Glutamatergic neuron (in vitro differentiated cells): ENCODE measurements around the gene RAPGEF1. TPM values are rescaled to one million over a fixed set of nuclear protein-coding genes. Genes with fewer than 3 reads are reported as not detected.

Experiments
- DNase-seq: peaks from one replicate; pipeline ENCODE4 v3.0.0; 2022
- H3K27ac Mint-ChIP-seq: one replicate; pipeline ENCODE4 v1.8.0; 2020; ENCODE audit warnings: mild to moderate bottlenecking, mixed read lengths, inconsistent platforms; ENCODE audit not compliant: unreplicated experiment
- H3K27me3 Mint-ChIP-seq: one replicate; pipeline ENCODE4 v1.8.0; 2020; ENCODE audit warnings: mild to moderate bottlenecking, moderate library complexity, mixed read lengths, inconsistent platforms; ENCODE audit not compliant: unreplicated experiment
- H3K36me3 Mint-ChIP-seq: one replicate; pipeline ENCODE4 v1.8.0; 2020; ENCODE audit warnings: mild to moderate bottlenecking, mixed read lengths, inconsistent platforms; ENCODE audit not compliant: unreplicated experiment
- H3K4me1 Mint-ChIP-seq: one replicate; pipeline ENCODE4 v1.8.0; 2020; ENCODE audit warnings: mild to moderate bottlenecking, low read depth, mixed read lengths, inconsistent platforms; ENCODE audit not compliant: unreplicated experiment
- H3K4me3 Mint-ChIP-seq: one replicate; pipeline ENCODE4 v1.8.0; 2020; ENCODE audit warnings: mild to moderate bottlenecking, mixed read lengths, inconsistent platforms; ENCODE audit not compliant: unreplicated experiment
- H3K9me3 Mint-ChIP-seq: one replicate; pipeline ENCODE4 v1.8.0; 2020; ENCODE audit warnings: mild to moderate bottlenecking, moderate library complexity, mixed read lengths, inconsistent platforms; ENCODE audit not compliant: unreplicated experiment
- CTCF ChIP-seq: fragments of 200-600 bp; sonication (generic); IDR thresholded peaks from one replicate; pipeline ENCODE4 v1.5.0; 2021; ENCODE audit not compliant: partially characterized antibody, unreplicated experiment
- total RNA-seq: library from RNA; stranded (reverse); fragmentation: NEBNext Ultra II Directional; extraction: Animal tissue kit (Norgen Biotek cat#: 25700); gene quantifications from one replicate; pipeline ENCODE4 v1.2.1, GENCODE V29; 2021; ENCODE audit not compliant: unreplicated experiment

RAPGEF1 gene
- total RNA-seq, 1 donor from 2014 or later, result 319 TPM

- Mint-ChIP-seq H3K9me3 (peaks cover 3% of the 10 kb centered on the region), H3K4me1 (peaks cover 54% of the 10 kb centered on the region)
- no peak for DNase-seq
Measured at GRCh38 chr9:131691969-131692611, 47.8 kb downstream of the RAPGEF1 start.

DNA sequence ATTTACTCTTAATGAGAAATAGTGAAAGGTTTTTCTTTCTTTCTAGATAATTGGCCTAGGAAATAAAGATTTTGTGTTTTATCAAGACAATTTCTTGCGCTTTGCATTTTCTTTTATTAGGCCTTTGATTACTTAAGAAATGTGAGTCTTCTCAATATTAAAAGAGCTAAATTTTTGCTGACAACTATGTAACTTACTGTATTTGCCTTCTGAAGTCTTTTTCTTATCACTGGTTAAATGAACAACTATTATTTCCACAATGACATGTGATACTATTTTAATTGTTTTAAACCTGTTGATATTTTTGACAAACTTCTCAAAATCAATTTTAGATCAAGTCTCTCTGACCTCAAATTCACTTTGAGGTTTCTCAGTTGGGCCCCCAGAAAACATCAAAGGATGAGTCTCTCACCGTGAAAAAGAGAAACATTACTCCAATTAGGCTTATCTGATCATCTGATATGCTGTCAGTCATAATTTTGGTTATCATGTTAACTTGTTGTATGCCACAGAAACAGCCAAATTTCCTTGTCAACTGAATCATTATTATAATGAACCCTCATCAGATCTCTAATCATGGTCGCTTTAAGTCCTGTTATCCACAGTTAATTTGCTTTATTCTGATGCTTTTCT lies 48.8 kb downstream of the RAPGEF1 start:
- Mint-ChIP-seq H3K27me3 (peaks cover 7% of the 10 kb centered on the region), H3K36me3 (no peaks in the 10 kb centered on the region), H3K4me1 (peaks cover 49% of the 10 kb centered on the region), H3K4me3 (no peak overlapping the region), H3K27ac (no peak overlapping the region), H3K9me3 (peaks cover 7% of the 10 kb centered on the region)
- TF ChIP-seq CTCF, result no peak
- no peak for DNase-seq

More at GRCh38 chr9:131691969-131692611, 47.8 kb downstream of the RAPGEF1 start:
- Mint-ChIP-seq H3K4me3 (no peak overlapping the region), H3K27ac (no peak overlapping the region), H3K36me3 (no peaks in the 10 kb centered on the region), H3K27me3 (peaks cover 7% of the 10 kb centered on the region)
- TF ChIP-seq CTCF, result no peak

- no peak overlapping the region for H3K4me3 Mint-ChIP-seq
- TF ChIP-seq CTCF, result no peak
- no peaks in the 10 kb centered on the region for H3K36me3 Mint-ChIP-seq
- H3K27ac Mint-ChIP-seq, result no peak overlapping the region
- peaks cover 6% of the 10 kb centered on the region for H3K9me3 Mint-ChIP-seq
- DNase-seq, result no peak
- peaks cover 46% of the 10 kb centered on the region for H3K4me1 Mint-ChIP-seq
- peaks cover 4% of the 10 kb centered on the region for H3K27me3 Mint-ChIP-seq
Measured at GRCh38 chr9:131690462-131690861, 49.4 kb downstream of the RAPGEF1 start.

- no peak overlapping the region for H3K4me3 Mint-ChIP-seq
- no peak overlapping the region for H3K27ac Mint-ChIP-seq
- peaks cover 7% of the 10 kb centered on the region for H3K27me3 Mint-ChIP-seq
- no peaks in the 10 kb centered on the region for H3K36me3 Mint-ChIP-seq
- H3K9me3 Mint-ChIP-seq, result peaks cover 6% of the 10 kb centered on the region
- H3K4me1 Mint-ChIP-seq, result peaks cover 40% of the 10 kb centered on the region
- no peak for TF ChIP-seq CTCF
- DNase-seq, result no peak
Measured at GRCh38 chr9:131688377-131688776, 51.5 kb downstream of the RAPGEF1 start.
